ENCODE measurements around the gene NSUN6. TPM values are rescaled to one million over a fixed set of nuclear protein-coding genes. Genes with fewer than 3 reads are reported as not detected.

Gene NSUN6
- total RNA-seq, 2 experiments from 2014 or later, result 23.2 to 27.2 TPM

- H3K27ac ChIP-seq (ENCODE audit: low read depth, low read length, poor library complexity, severe bottlenecking), result no peak overlapping the region
- H3K36me3 ChIP-seq (ENCODE audit: insufficient read depth, low read length), result peaks cover 14% of the 10 kb centered on the region; the same call in 1 of the 2 replicates
- no peaks in the 10 kb centered on the region for H3K4me1 ChIP-seq (ENCODE audit: insufficient read depth, low read length, poor library complexity, severe bottlenecking)
- no peaks in the 10 kb centered on the region for H3K9me2 ChIP-seq (ENCODE audit: insufficient read depth, low read length)
- no peak overlapping the region for H2AFZ ChIP-seq (ENCODE audit: low read length)
- intact Hi-C loops (cut with micrococcal nuclease; ENCODE audit: unreplicated experiment), result no loop called here
- ChIA-PET POLR2A (interaction anchor here (0.9 kb wide), 1 partner anchor 12 kb away, joined by 3 read pairs; no protein-coding TSS in a partner anchor), CTCF (ENCODE audit: unreplicated experiment) (no interaction called here)
- H3K4me3 ChIP-seq (ENCODE audit: low read depth, low read length, poor library complexity, severe bottlenecking), result no peak overlapping the region
- no peaks in the 10 kb centered on the region for H3K79me2 ChIP-seq (ENCODE audit: insufficient read depth, low read depth, low read length)
- no peak overlapping the region for H3K4me2 ChIP-seq (ENCODE audit: low read length)
- no peak for DNase-seq (ENCODE audit: low spot score)
- H3K9me3 ChIP-seq (ENCODE audit: low read length), result no peaks in the 10 kb centered on the region
- no TSS peak for BruUV-seq (replicated peaks)
- TF ChIP-seq EZH2phosphoT487 (IDR thresholded peaks at IDR 0.05; ENCODE audit: borderline replicate concordance, low read depth, low read length), result no peak
- no peak for TF ChIP-seq CTCF (conservative IDR thresholded peaks at IDR 0.05; ENCODE audit: low read length)
- H4K20me1 ChIP-seq (ENCODE audit: insufficient read depth, low read length), result no peaks in the 10 kb centered on the region; the same call in 1 of the 2 replicates
Observed at GRCh38 chr10:18684416-18684815, 33.0 kb upstream of the NSUN6 start.

- no peaks in the 10 kb centered on the region for H3K9me2 ChIP-seq (ENCODE audit: insufficient read depth, low read length)
- no peak overlapping the region for H3K27ac ChIP-seq (ENCODE audit: low read depth, low read length, poor library complexity, severe bottlenecking)
- POLR2A ChIA-PET, result no interaction called here
- no peak overlapping the region for H3K4me2 ChIP-seq (ENCODE audit: low read length)
- intact Hi-C loops (cut with micrococcal nuclease; ENCODE audit: unreplicated experiment), result no loop called here
- no peak for DNase-seq (ENCODE audit: low spot score)
- H4K20me1 ChIP-seq (ENCODE audit: insufficient read depth, low read length), result no peaks in the 10 kb centered on the region; the same call in 1 of the 2 replicates
- no TSS peak for BruUV-seq (replicated peaks)
- H3K79me2 ChIP-seq (ENCODE audit: insufficient read depth, low read depth, low read length), result no peaks in the 10 kb centered on the region
- no peak for TF ChIP-seq CTCF (conservative IDR thresholded peaks at IDR 0.05; ENCODE audit: low read length)
- TF ChIP-seq EZH2phosphoT487 (IDR thresholded peaks at IDR 0.05; ENCODE audit: borderline replicate concordance, low read depth, low read length), result no peak
- peaks cover 17% of the 10 kb centered on the region; the same call in 1 of the 2 replicates for H3K36me3 ChIP-seq (ENCODE audit: insufficient read depth, low read length)
- H3K9me3 ChIP-seq (ENCODE audit: low read length), result no peaks in the 10 kb centered on the region
- CTCF ChIA-PET (ENCODE audit: unreplicated experiment), result no interaction called here
- no peaks in the 10 kb centered on the region for H3K4me1 ChIP-seq (ENCODE audit: insufficient read depth, low read length, poor library complexity, severe bottlenecking)
- no peak overlapping the region for H2AFZ ChIP-seq (ENCODE audit: low read length)
- no peak overlapping the region for H3K4me3 ChIP-seq (ENCODE audit: low read depth, low read length, poor library complexity, severe bottlenecking)
Observed at GRCh38 chr10:18683427-18683826, 32.0 kb upstream of the NSUN6 start.

GRCh38 chr10:18681971-18682411 lies 30.6 kb upstream of the NSUN6 start:
- Histone ChIP-seq H3K4me2 (ENCODE audit: low read length) (no peak overlapping the region), H3K4me1 (ENCODE audit: insufficient read depth, low read length, poor library complexity, severe bottlenecking) (no peaks in the 10 kb centered on the region), H3K4me3 (ENCODE audit: low read depth, low read length, poor library complexity, severe bottlenecking) (no peak overlapping the region), H3K9me3 (ENCODE audit: low read length) (no peaks in the 10 kb centered on the region), H3K36me3 (ENCODE audit: insufficient read depth, low read length) (peaks cover 25% of the 10 kb centered on the region), H3K27ac (ENCODE audit: low read depth, low read length, poor library complexity, severe bottlenecking) (no peak overlapping the region), H3K9me2 (ENCODE audit: insufficient read depth, low read length) (no peaks in the 10 kb centered on the region), H3K79me2 (ENCODE audit: insufficient read depth, low read depth, low read length) (no peaks in the 10 kb centered on the region), H2AFZ (ENCODE audit: low read length) (no peak overlapping the region), H4K20me1 (ENCODE audit: insufficient read depth, low read length) (no peaks in the 10 kb centered on the region; the same call in 1 of the 2 replicates)
- CTCF ChIA-PET (ENCODE audit: unreplicated experiment), result no interaction called here
- POLR2A ChIA-PET, result no interaction called here
- no peak for DNase-seq (ENCODE audit: low spot score)
- TF ChIP-seq EZH2phosphoT487 (IDR thresholded peaks at IDR 0.05; ENCODE audit: borderline replicate concordance, low read depth, low read length) (no peak), CTCF (conservative IDR thresholded peaks at IDR 0.05; ENCODE audit: low read length) (no peak)
- intact Hi-C loops (cut with micrococcal nuclease; ENCODE audit: unreplicated experiment), result no loop called here
- BruUV-seq (replicated peaks), result no TSS peak

All from OCI-LY7 (cell line).